Stomach (tissue), 9 donors: ENCODE results near the gene CD59. TPM values are rescaled to one million over a fixed set of nuclear protein-coding genes. Genes with fewer than 3 reads are reported as not detected.
"Not testable (repeated sequence)": the region's sequence is repeated elsewhere in the genome, so short reads cannot be mapped to it uniquely, and the experiment has no call there.

Source experiments
- DNase-seq, 2 donors: peaks; one replicate each; pipeline versions ENCODE4 v3.0.0 to v3.0.0-alpha.2; 2013 to 2019
- H3K27ac ChIP-seq, 5 donors: fragments of 200-600 bp in 4 of 5; sonication (generic) in 4 of 5; one replicate each; pipeline ENCODE4 v1.5.1; 2013 to 2019; ENCODE audit warnings: mild to moderate bottlenecking in 1 of 5, moderate library complexity in 1 of 5
- H3K27me3 ChIP-seq, 3 donors: fragments of 200-600 bp; sonication (generic); one replicate each; pipeline ENCODE4 v1.5.1; 2017 to 2019; ENCODE audit warnings: mixed run types in 1 of 3
- H3K36me3 ChIP-seq, 4 donors: fragments of 200-600 bp; sonication (generic); 1 replicate in 3 of 4; 2 replicates in 1 of 4; pipeline ENCODE4 v1.5.1; 2016 to 2019
- H3K4me1 ChIP-seq, 4 donors: fragments of 200-600 bp; sonication (generic); one replicate each; pipeline ENCODE4 v1.5.1; 2016 to 2019
- H3K4me3 ChIP-seq, 4 donors: fragments of 200-600 bp; sonication (generic) in 3 of 4; one replicate each; pipeline ENCODE4 v1.5.1; 2016 to 2019; ENCODE audit warnings: mild to moderate bottlenecking in 1 of 4
- H3K9me3 ChIP-seq, 4 donors: fragments of 200-600 bp; sonication (generic); one replicate each; pipeline ENCODE4 v1.5.1; 2016 to 2019
- CTCF ChIP-seq, 7 experiments: fragments of 450-650 bp in 4 of 7; fragments of 200-600 bp in 3 of 7; sonication (generic) in 3 of 7; IDR thresholded peaks; one replicate each; pipeline ENCODE4 v1.5.1; 2016 to 2019; ENCODE audit warnings: antibody characterized with exemption in 7 of 7, control low read depth in 2 of 7, mild to moderate bottlenecking in 1 of 7
- EP300 ChIP-seq: sonication (generic); formaldehyde crosslinking; IDR thresholded peaks from one replicate; pipeline ENCODE4 v1.6.1; 2017; ENCODE audit warnings: antibody characterized with exemption
- POLR2A ChIP-seq, 4 donors: fragments of 450-650 bp; IDR thresholded peaks; one replicate each; pipeline ENCODE4 v1.6.1; 2016; ENCODE audit warnings: antibody characterized with exemption in 4 of 4, control low read depth in 2 of 4, mild to moderate bottlenecking in 1 of 4, moderate library complexity in 1 of 4
- POLR2AphosphoS5 ChIP-seq, 3 donors: sonication (generic); formaldehyde crosslinking; IDR thresholded peaks; one replicate each; pipeline ENCODE4 v1.6.1; 2016; ENCODE audit warnings: antibody characterized with exemption in 3 of 3
- WGBS, 5 donors: extraction: QIAGEN DNeasy Blood & Tissue Kit in 3 of 5; methylation state at CpG; one replicate each; pipeline versions ENCODE4 v1.1.5 to v1.1.7; 2013 to 2018; 5-methylcytosine and 5-hydroxymethylcytosine counted together
- intact Hi-C: fragments of 100-400 bp; cut with DNase I; formaldehyde crosslinking; loops from one replicate; pipeline ENCODE4 v1.15.1; 2023; ENCODE audit warnings: low total_unique reads
- polyA plus RNA-seq, 3 donors: library from polyadenylated mRNA; stranded (reverse); fragments of 200-250 nt; gene quantifications; one replicate each; pipeline ENCODE4 v1.2.3, GENCODE V29; 2013
- total RNA-seq, 5 donors: library from RNA; depleted of rRNA; stranded (reverse); fragments of >200 nt; gene quantifications; one replicate each; pipeline versions ENCODE4 v1.1.0 to v1.2.3, GENCODE V29; 2014 to 2016
- donor health status: healthy with polysubstance abuse.
- donor health status: Bipolar disorder and iron deficiency.
- donor health status: healthy.

The CD59 gene
- total and polyA plus RNA-seq, 8 donors: 6.4 to 225 (median 138) TPM

- no peak for TF ChIP-seq EP300
- no peak for TF ChIP-seq POLR2A (IDR thresholded peaks at IDR 0.05)
- no peak for TF ChIP-seq POLR2AphosphoS5 (IDR thresholded peaks at IDR 0.05)
- TF ChIP-seq CTCF (IDR thresholded peaks at IDR 0.05): no peak
- Histone ChIP-seq H3K27me3 (peaks cover 0 to 11% (median 0%) of the 10 kb centered on the region in 3 donors), H3K9me3 (no peaks in the 10 kb centered on the region), H3K36me3 (no peaks in the 10 kb centered on the region), H3K4me1 (no peaks in the 10 kb centered on the region), H3K4me3 (no peak overlapping the region), H3K27ac (no peak overlapping the region)
- WGBS, 5 donors: 65 to 88% (median 84%) methylated on average over 4 of the region's 4 CpGs
- no peak for DNase-seq
- intact Hi-C loops: no loop called here
These were observed 71.4 kb downstream of the CD59 start for GRCh38 chr11:33664827-33665226.

GRCh38 chr11:33664166-33664565 lies 72.1 kb downstream of the CD59 start:
- 86 to 91% (median 90%) methylated on average over 6 of the region's 6 CpGs for WGBS, 5 donors
- no peaks in the 10 kb centered on the region for H3K9me3 ChIP-seq
- H3K4me1 ChIP-seq: no peaks in the 10 kb centered on the region
- no peak for DNase-seq
- no peaks in the 10 kb centered on the region for H3K36me3 ChIP-seq
- no peak overlapping the region for H3K27ac ChIP-seq
- intact Hi-C loops: no loop called here
- no peak overlapping the region for H3K4me3 ChIP-seq
- TF ChIP-seq CTCF (IDR thresholded peaks at IDR 0.05): no peak
- H3K27me3 ChIP-seq: peaks cover 0 to 11% (median 0%) of the 10 kb centered on the region in 3 donors

GRCh38 chr11:33663121-33663520 lies 73.1 kb downstream of the CD59 start:
- Histone ChIP-seq H3K36me3 (no peaks in the 10 kb centered on the region), H3K9me3 (no peaks in the 10 kb centered on the region)
- no peak for DNase-seq

GRCh38 chr11:33661526-33661925 lies 74.7 kb downstream of the CD59 start:
- intact Hi-C loops, H3K4me1 ChIP-seq, H3K4me3 ChIP-seq, H3K9me3 ChIP-seq, DNase-seq, H3K27ac ChIP-seq, H3K36me3 ChIP-seq: not testable (repeated sequence)
- WGBS, 5 donors: 77 to 94% (median 92%) methylated on average over 7 of the region's 7 CpGs
- H3K27me3 ChIP-seq: peaks cover 0 to 15% (median 0%) of the 10 kb centered on the region in 3 donors

More at GRCh38 chr11:33663121-33663520, 73.1 kb downstream of the CD59 start:
- H3K27me3 ChIP-seq: peaks cover 0 to 11% (median 0%) of the 10 kb centered on the region in 3 donors
- intact Hi-C loops: no loop called here
- TF ChIP-seq POLR2AphosphoS5 (IDR thresholded peaks at IDR 0.05): no peak
- no peak for TF ChIP-seq POLR2A (IDR thresholded peaks at IDR 0.05)
- TF ChIP-seq CTCF (IDR thresholded peaks at IDR 0.05): no peak
- no peak for TF ChIP-seq EP300
- no peak overlapping the region for H3K27ac ChIP-seq
- no peak overlapping the region for H3K4me3 ChIP-seq
- H3K4me1 ChIP-seq: no peaks in the 10 kb centered on the region

GRCh38 chr11:33660962-33661361 lies 75.3 kb downstream of the CD59 start:
- intact Hi-C loops: no loop called here
- no peak for TF ChIP-seq CTCF (IDR thresholded peaks at IDR 0.05)
- no peak for TF ChIP-seq POLR2A (IDR thresholded peaks at IDR 0.05)
- no peak for TF ChIP-seq POLR2AphosphoS5 (IDR thresholded peaks at IDR 0.05)
- no peak for TF ChIP-seq EP300
- no peaks in the 10 kb centered on the region for H3K36me3 ChIP-seq
- H3K27me3 ChIP-seq: peaks cover 0 to 13% (median 0%) of the 10 kb centered on the region in 3 donors
- 84 to 90% (median 88%) methylated on average over 4 of the region's 4 CpGs for WGBS, 5 donors
- no peaks in the 10 kb centered on the region for H3K9me3 ChIP-seq
- no peak overlapping the region for H3K27ac ChIP-seq
- no peak overlapping the region for H3K4me3 ChIP-seq
- H3K4me1 ChIP-seq: no peaks in the 10 kb centered on the region
- DNase-seq: no peak
